ENCODE data around the gene CAMKK2.
"Not testable (repeated sequence)": the region's sequence is repeated elsewhere in the genome, so short reads cannot be mapped to it uniquely, and the experiment has no call there.

CAMKK2 gene

GRCh38 chr12:121282910-121283309, 13.6 kb downstream of the CAMKK2 start:
- not testable (repeated sequence) for DNase-seq (ENCODE audit: low read depth, low spot score); H3K4me3 ChIP-seq (ENCODE audit: low read length)

- no peak for DNase-seq (ENCODE audit: low read depth, low spot score)
- H3K4me3 ChIP-seq (ENCODE audit: low read length): no peak overlapping the region
Observed at GRCh38 chr12:121282072-121282742, 14.3 kb downstream of the CAMKK2 start.

- DNase-seq (ENCODE audit: low read depth, low spot score): not testable (repeated sequence)
Observed at GRCh38 chr12:121281116-121281515, 15.4 kb downstream of the CAMKK2 start.

GRCh38 chr12:121280531-121280930, 16.0 kb downstream of the CAMKK2 start:
- DNase-seq (ENCODE audit: low read depth, low spot score): not testable (repeated sequence)

More at GRCh38 chr12:121281116-121281515, 15.4 kb downstream of the CAMKK2 start:
- H3K4me3 ChIP-seq (ENCODE audit: low read length): not testable (repeated sequence)

GRCh38 chr12:121279507-121279915, 17.0 kb downstream of the CAMKK2 start:
- no peak for DNase-seq (ENCODE audit: low read depth, low spot score)
- H3K4me3 ChIP-seq (ENCODE audit: low read length): no peak overlapping the region

More at GRCh38 chr12:121280531-121280930, 16.0 kb downstream of the CAMKK2 start:
- H3K4me3 ChIP-seq (ENCODE audit: low read length): not testable (repeated sequence)

- H3K4me3 ChIP-seq (ENCODE audit: low read length): no peak overlapping the region
- DNase-seq (ENCODE audit: low read depth, low spot score): no peak
Observed at GRCh38 chr12:121279071-121279375, 17.5 kb downstream of the CAMKK2 start.

GRCh38 chr12:121278169-121279070, 18.1 kb downstream of the CAMKK2 start:
- H3K4me3 ChIP-seq (ENCODE audit: low read length): no peak overlapping the region
- DNase-seq (ENCODE audit: low read depth, low spot score): no peak

- DNase-seq (ENCODE audit: low read depth, low spot score): no peak
- no peak overlapping the region for H3K4me3 ChIP-seq (ENCODE audit: low read length)
Observed at GRCh38 chr12:121277374-121277759, 19.1 kb downstream of the CAMKK2 start.

GRCh38 chr12:121274036-121274763, 22.3 kb downstream of the CAMKK2 start:
- H3K4me3 ChIP-seq (ENCODE audit: low read length): no peak overlapping the region
- no peak for DNase-seq (ENCODE audit: low read depth, low spot score)

GRCh38 chr12:121273364-121273896, 23.1 kb downstream of the CAMKK2 start:
- no peak overlapping the region for H3K4me3 ChIP-seq (ENCODE audit: low read length)
- DNase-seq (ENCODE audit: low read depth, low spot score): no peak

GRCh38 chr12:121267822-121268221, 28.7 kb downstream of the CAMKK2 start:
- no peak for DNase-seq (ENCODE audit: low read depth, low spot score)
- H3K4me3 ChIP-seq (ENCODE audit: low read length): no peak overlapping the region

- DNase-seq (ENCODE audit: low read depth, low spot score): no peak
Observed at GRCh38 chr12:121264951-121265515, 31.5 kb downstream of the CAMKK2 start.

GRCh38 chr12:121264135-121264534, 32.4 kb downstream of the CAMKK2 start:
- DNase-seq (ENCODE audit: low read depth, low spot score): no peak
- no peak overlapping the region for H3K4me3 ChIP-seq (ENCODE audit: low read length)

More at GRCh38 chr12:121264951-121265515, 31.5 kb downstream of the CAMKK2 start:
- H3K4me3 ChIP-seq (ENCODE audit: low read length): no peak overlapping the region

GRCh38 chr12:121263206-121263935, 33.1 kb downstream of the CAMKK2 start:
- no peak overlapping the region for H3K4me3 ChIP-seq (ENCODE audit: low read length)
- DNase-seq (ENCODE audit: low read depth, low spot score): no peak

- H3K4me3 ChIP-seq (ENCODE audit: low read length): no peak overlapping the region
- DNase-seq (ENCODE audit: low read depth, low spot score): no peak
Observed at GRCh38 chr12:121261398-121261797, 35.1 kb downstream of the CAMKK2 start.

GRCh38 chr12:121260091-121260490, 36.4 kb downstream of the CAMKK2 start:
- DNase-seq (ENCODE audit: low read depth, low spot score): no peak
- H3K4me3 ChIP-seq (ENCODE audit: low read length): no peak overlapping the region

- DNase-seq (ENCODE audit: low read depth, low spot score): no peak
Observed at GRCh38 chr12:121259074-121259473, 37.4 kb downstream of the CAMKK2 start.

GRCh38 chr12:121257704-121258449, 38.6 kb downstream of the CAMKK2 start:
- not testable (repeated sequence) for DNase-seq (ENCODE audit: low read depth, low spot score); H3K4me3 ChIP-seq (ENCODE audit: low read length)

More at GRCh38 chr12:121259074-121259473, 37.4 kb downstream of the CAMKK2 start:
- no peak overlapping the region for H3K4me3 ChIP-seq (ENCODE audit: low read length)

All from Jurkat, Clone E6-1 (cell line).